HG02938 (cell line): ENCODE data around the gene INO80E.
"Not testable (repeated sequence)": the region's sequence is repeated elsewhere in the genome, so short reads cannot be mapped to it uniquely, and the experiment has no call there.

Experiments
- ATAC-seq: cut with Tn5 transposase; IDR thresholded peaks from one replicate; pipeline ENCODE4 v1.9.1; 2021; ENCODE audit warnings: mild to moderate bottlenecking, moderate library complexity; ENCODE audit not compliant: unreplicated experiment

The INO80E gene

GRCh38 chr16:30009085-30009862, 13.2 kb downstream of the INO80E start:
- no peak for ATAC-seq

- ATAC-seq = no peak
Measured at GRCh38 chr16:30009990-30010843, 14.2 kb downstream of the INO80E start.

- ATAC-seq = no peak
Measured at GRCh38 chr16:30010844-30011713, 15.0 kb downstream of the INO80E start, which contains the start of gene DOC2A. Gene DOC2A (minus strand): TSS chr16:30011027. CDS start chr16:30010222, 805 bp downstream.

- no peak for ATAC-seq
Measured at GRCh38 chr16:30011714-30012504, 15.9 kb downstream of the INO80E start.

- not testable (repeated sequence) for ATAC-seq
Measured at GRCh38 chr16:30012598-30012997, 16.6 kb downstream of the INO80E start.

- ATAC-seq = not testable (repeated sequence)
Measured at GRCh38 chr16:30015450-30015849, 19.4 kb downstream of the INO80E start.

GRCh38 chr16:30016555-30017276, 20.7 kb downstream of the INO80E start:
- ATAC-seq = no peak

- ATAC-seq = no peak
Measured at GRCh38 chr16:30017277-30017656, 21.2 kb downstream of the INO80E start.

GRCh38 chr16:30017937-30018336, 21.9 kb downstream of the INO80E start:
- not testable (repeated sequence) for ATAC-seq

GRCh38 chr16:30018731-30019158, 22.7 kb downstream of the INO80E start:
- no peak for ATAC-seq

GRCh38 chr16:30022887-30023286, 26.8 kb downstream of the INO80E start, which contains the start of gene C16orf92:
Gene C16orf92 (plus strand): TSS chr16:30023198. CDS start chr16:30023341, 143 bp downstream.
- no peak for ATAC-seq

- ATAC-seq = no peak
Measured at GRCh38 chr16:30023586-30023985, 27.5 kb downstream of the INO80E start.

GRCh38 chr16:30024451-30024850, 28.4 kb downstream of the INO80E start:
- ATAC-seq = no peak

GRCh38 chr16:30025156-30025555, 29.1 kb downstream of the INO80E start:
- ATAC-seq = no peak

GRCh38 chr16:30025574-30025973, 29.5 kb downstream of the INO80E start:
- no peak for ATAC-seq

- ATAC-seq = no peak
Measured at GRCh38 chr16:30026449-30026848, 30.4 kb downstream of the INO80E start.

GRCh38 chr16:30027588-30028437, 31.8 kb downstream of the INO80E start:
- no peak for ATAC-seq

- ATAC-seq = no peak
Measured at GRCh38 chr16:30028438-30029076, 32.5 kb downstream of the INO80E start.
